ENCODE data around the gene CALD1.

Gene CALD1

DNA sequence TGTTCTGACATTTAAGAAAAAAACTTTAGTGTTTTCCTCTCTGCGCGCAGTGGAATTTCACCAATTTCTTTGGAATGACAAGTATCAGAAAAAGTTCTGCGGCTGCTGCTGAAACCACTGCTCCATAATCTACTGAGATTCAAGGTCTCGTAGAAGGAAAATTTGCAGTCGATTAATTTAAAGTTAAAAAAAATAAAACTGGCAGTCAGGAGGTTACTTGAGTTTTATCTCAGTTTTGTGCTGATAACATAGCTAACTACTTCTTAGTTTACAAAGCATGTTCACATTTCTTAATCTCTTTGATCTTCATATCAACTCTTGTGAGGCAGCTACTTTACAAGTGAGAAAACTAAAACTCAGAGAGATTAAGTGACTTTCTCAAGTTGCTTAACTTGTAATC lies 18.2 kb upstream of the CALD1 start:
- ChIA-PET CTCF (no interaction called here), POLR2A (ENCODE audit: low non-redundant PET) (no interaction called here)
- TF ChIP-seq, protein P1, sequence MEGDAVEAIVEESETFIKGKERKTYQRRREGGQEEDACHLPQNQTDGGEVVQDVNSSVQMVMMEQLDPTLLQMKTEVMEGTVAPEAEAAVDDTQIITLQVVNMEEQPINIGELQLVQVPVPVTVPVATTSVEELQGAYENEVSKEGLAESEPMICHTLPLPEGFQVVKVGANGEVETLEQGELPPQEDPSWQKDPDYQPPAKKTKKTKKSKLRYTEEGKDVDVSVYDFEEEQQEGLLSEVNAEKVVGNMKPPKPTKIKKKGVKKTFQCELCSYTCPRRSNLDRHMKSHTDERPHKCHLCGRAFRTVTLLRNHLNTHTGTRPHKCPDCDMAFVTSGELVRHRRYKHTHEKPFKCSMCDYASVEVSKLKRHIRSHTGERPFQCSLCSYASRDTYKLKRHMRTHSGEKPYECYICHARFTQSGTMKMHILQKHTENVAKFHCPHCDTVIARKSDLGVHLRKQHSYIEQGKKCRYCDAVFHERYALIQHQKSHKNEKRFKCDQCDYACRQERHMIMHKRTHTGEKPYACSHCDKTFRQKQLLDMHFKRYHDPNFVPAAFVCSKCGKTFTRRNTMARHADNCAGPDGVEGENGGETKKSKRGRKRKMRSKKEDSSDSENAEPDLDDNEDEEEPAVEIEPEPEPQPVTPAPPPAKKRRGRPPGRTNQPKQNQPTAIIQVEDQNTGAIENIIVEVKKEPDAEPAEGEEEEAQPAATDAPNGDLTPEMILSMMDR (conservative IDR thresholded peaks at IDR 0.05; ENCODE audit: low read depth): no peak
- H3K27ac ChIP-seq: no peak overlapping the region
- no peak for DNase-seq (ENCODE audit: low spot score)

DNA sequence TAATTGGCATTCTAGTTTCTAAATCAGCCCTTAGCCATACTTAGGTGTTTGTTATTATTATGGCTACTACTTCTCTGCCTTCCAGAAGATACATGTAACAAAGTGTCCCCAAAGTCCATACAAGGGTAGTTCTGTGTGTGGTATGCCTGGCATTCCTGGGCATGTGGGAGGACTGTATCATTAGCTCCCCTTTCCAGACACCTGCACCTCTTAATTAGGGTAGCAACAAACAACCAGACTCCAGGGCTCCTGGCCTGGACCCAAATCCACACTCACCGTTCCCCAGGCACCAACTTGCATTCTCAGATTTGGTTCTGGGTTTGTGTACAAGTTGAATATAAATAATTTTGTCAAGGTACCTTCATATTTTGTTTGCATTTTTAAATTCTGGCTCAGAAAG lies 15.5 kb upstream of the CALD1 start:
- CTCF ChIA-PET: no interaction called here
- no peak for DNase-seq (ENCODE audit: low spot score)
- POLR2A ChIA-PET (ENCODE audit: low non-redundant PET): no interaction called here
- TF ChIP-seq, protein P1 (conservative IDR thresholded peaks at IDR 0.05; ENCODE audit: low read depth): no peak
- no peak overlapping the region for H3K27ac ChIP-seq

DNA sequence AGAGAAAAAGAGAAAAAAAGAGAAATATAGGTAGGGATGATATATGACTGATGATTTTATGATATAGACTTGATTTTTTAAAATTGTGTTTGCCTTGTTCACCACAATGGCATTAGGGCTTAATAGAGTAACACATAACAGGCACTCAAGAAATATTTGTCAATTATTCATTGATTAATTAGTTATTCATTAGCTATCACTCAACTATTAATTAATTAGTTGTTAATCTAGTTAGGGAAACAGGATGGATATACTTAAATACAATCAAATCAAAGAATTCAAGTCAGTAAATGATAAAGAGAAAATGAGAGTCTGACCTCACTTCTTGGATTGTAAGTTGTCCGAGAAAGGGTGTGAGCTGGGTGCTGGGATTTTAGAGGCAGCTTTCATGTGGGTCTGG lies 15.1 kb upstream of the CALD1 start:
- DNase-seq (ENCODE audit: low spot score): no peak
- no peak overlapping the region for H3K27ac ChIP-seq
- TF ChIP-seq, protein P1 (conservative IDR thresholded peaks at IDR 0.05; ENCODE audit: low read depth): no peak
- ChIA-PET CTCF (no interaction called here), POLR2A (ENCODE audit: low non-redundant PET) (no interaction called here)

DNA sequence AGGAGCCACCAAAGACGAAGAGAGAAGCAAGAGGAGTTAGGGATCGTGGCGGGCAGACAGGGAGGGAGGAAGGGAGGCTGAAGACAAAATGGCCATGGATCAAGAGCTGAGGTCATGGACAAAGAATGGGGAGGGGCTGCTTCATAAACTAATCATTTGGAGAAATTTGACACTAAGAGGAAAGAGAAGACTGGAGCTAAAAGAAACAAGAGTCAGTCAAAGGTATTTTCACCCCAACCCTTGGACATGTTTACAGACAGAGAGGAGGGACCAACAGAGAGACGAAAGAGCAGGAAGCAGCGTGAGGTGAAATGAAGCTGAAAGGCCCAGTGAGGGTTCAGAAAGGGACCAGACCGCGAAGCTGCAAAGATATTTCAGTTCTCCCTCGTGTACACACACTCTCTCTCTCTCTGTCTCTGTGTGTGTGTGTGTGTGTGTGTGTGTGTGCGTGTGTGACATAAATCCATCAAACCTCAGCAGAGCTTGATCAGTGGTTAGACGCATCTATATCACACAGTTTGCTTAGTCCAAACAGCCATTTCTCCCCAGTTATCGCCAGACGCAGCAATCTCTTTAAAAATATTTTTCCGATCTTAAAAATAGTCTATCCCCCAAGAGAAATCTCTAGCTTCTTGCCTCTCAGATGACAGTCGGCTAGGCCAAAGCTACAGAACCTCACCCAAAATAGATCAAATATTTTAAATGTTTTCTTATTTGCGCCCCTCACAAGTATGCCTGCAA lies 12.5 kb upstream of the CALD1 start:
- TF ChIP-seq, protein P1 (conservative IDR thresholded peaks at IDR 0.05; ENCODE audit: low read depth): no peak
- POLR2A ChIA-PET (ENCODE audit: low non-redundant PET): no interaction called here
- H3K27ac ChIP-seq: no peak overlapping the region
- DNase-seq (ENCODE audit: low spot score): no peak
- CTCF ChIA-PET: interaction anchor here (0.6 kb wide), 1 partner anchor 43 kb away, joined by 3 read pairs; no protein-coding TSS in a partner anchor

DNA sequence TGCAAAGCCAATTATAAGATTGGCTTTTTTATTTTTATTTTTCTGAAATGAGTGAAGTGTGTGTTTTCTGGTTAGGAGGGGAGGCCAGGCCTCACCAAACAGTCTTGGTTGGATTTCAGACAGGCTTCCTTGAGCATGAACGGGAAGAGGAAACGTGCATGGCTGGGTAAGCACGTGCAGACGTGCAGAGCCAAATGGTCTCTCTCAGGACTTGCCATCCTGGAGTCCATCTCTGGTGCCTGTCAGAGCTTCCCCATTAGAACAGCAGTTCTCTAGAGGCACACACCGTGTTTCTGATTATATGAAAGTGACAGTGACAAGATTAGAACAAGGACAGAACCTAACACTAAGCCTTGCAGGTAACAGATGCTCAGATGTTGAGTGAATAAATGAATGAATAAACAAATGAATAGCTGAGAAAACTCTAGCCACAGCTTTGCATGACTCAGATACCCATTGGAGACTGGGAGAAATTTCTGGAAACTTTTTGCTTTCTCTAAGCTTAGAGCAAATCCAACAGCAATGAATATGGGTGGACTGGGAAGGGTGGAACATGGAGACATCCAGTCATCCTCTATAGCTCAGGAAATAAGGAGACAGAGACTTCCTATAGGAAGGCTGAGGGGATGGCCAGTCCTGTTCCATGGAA lies 11.8 kb upstream of the CALD1 start:
- POLR2A ChIA-PET (ENCODE audit: low non-redundant PET): no interaction called here
- CTCF ChIA-PET: interaction anchor here (0.6 kb wide), 1 partner anchor 44 kb away, joined by 3 read pairs; no protein-coding TSS in a partner anchor
- no peak for DNase-seq (ENCODE audit: low spot score)
- no peak overlapping the region for H3K27ac ChIP-seq
- TF ChIP-seq, protein P1 (conservative IDR thresholded peaks at IDR 0.05; ENCODE audit: low read depth): no peak

DNA sequence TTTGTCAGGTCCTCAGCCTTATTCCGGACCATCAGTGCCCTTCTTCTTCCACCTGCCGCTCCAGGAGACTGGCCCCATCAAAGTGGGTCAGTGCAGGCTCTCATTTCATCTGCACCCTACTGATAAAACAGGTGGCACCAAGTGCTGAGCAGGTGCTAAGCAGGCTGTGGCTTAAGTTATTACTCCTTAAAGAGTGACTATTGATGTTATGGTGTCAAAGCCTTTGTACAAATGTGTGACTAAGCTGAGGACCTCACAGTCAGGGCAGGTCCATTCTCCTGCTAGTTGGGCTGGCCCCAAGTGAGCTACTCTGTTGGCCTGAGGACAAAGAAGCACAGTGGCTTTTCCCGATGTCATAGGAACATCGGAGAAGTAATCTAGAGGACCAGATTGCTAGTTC lies 11.2 kb upstream of the CALD1 start:
- TF ChIP-seq, protein P1 (conservative IDR thresholded peaks at IDR 0.05; ENCODE audit: low read depth): no peak
- CTCF ChIA-PET: no interaction called here
- no peak for DNase-seq (ENCODE audit: low spot score)
- no peak overlapping the region for H3K27ac ChIP-seq
- POLR2A ChIA-PET (ENCODE audit: low non-redundant PET): no interaction called here
